Osteoblast (primary cell): Measurements from ENCODE around the gene ASB4. TPM values are rescaled to one million over a fixed set of nuclear protein-coding genes. Genes with fewer than 3 reads are reported as not detected.
"Not testable (repeated sequence)": the region's sequence is repeated elsewhere in the genome, so short reads cannot be mapped to it uniquely, and the experiment has no call there.

Source experiments
- DNase-seq: peaks from one replicate; pipeline ENCODE4 v3.0.0; 2011; ENCODE audit warnings: low spot score, mixed read lengths; ENCODE audit not compliant: insufficient read length; ENCODE audit errors: missing footprints
- H2AFZ ChIP-seq: 2 replicates; pipeline ENCODE4 v1.6.0; 2011; ENCODE audit warnings: mild to moderate bottlenecking, low read length
- H3K27ac ChIP-seq: 2 replicates; pipeline ENCODE4 v1.5.1; 2011; ENCODE audit warnings: mild to moderate bottlenecking, low read depth, low read length, moderate library complexity
- H3K27me3 ChIP-seq: 2 replicates; pipeline ENCODE4 v1.6.0; 2012; ENCODE audit warnings: mild to moderate bottlenecking, control low read depth, inconsistent platforms, low read length, moderate library complexity; ENCODE audit not compliant: insufficient read depth
- H3K36me3 ChIP-seq: 2 replicates; pipeline ENCODE4 v1.5.1; 2011; ENCODE audit warnings: mild to moderate bottlenecking, low read length, control low read depth, moderate library complexity; ENCODE audit not compliant: insufficient read depth
- H3K4me1 ChIP-seq: 2 replicates; pipeline ENCODE4 v1.5.1; 2011; ENCODE audit warnings: mild to moderate bottlenecking, low read length, control low read depth, moderate library complexity; ENCODE audit not compliant: insufficient read depth
- H3K4me2 ChIP-seq: 2 replicates; pipeline ENCODE4 v1.6.0; 2011; ENCODE audit warnings: mild to moderate bottlenecking, low read length; ENCODE audit not compliant: insufficient read depth
- H3K4me3 ChIP-seq: fragments of 200-600 bp; sonication (generic); 3 replicates; pipeline ENCODE4 v1.5.1; 2012; ENCODE audit warnings: mild to moderate bottlenecking, low read length, inconsistent platforms; ENCODE audit not compliant: insufficient read depth
- H3K79me2 ChIP-seq: 2 replicates; pipeline ENCODE4 v1.6.0; 2012; ENCODE audit warnings: mild to moderate bottlenecking, low read length, control low read depth, inconsistent platforms; ENCODE audit not compliant: insufficient read depth
- H3K9me3 ChIP-seq: 2 replicates; pipeline ENCODE4 v1.5.1; 2011; ENCODE audit warnings: low read depth, low read length, control low read depth
- H4K20me1 ChIP-seq: 2 replicates; pipeline ENCODE4 v1.6.0; 2012; ENCODE audit warnings: mild to moderate bottlenecking, low read length, control low read depth; ENCODE audit not compliant: insufficient read depth
- total RNA-seq: library from RNA; depleted of rRNA; stranded (reverse); fragments of >200 nt; gene quantifications from 2 replicates; pipeline ENCODE4 v1.2.3, GENCODE V29; 2012
- TF ChIP-seq, protein P1 (sequence below): IDR thresholded peaks from 2 replicates; pipeline ENCODE4 v1.5.1; 2011; ENCODE audit warnings: mild to moderate bottlenecking, low read depth, low read length, moderate library complexity; ENCODE audit errors: extremely low read depth

Gene ASB4
- total RNA-seq, 1 donor = not detected

DNA sequence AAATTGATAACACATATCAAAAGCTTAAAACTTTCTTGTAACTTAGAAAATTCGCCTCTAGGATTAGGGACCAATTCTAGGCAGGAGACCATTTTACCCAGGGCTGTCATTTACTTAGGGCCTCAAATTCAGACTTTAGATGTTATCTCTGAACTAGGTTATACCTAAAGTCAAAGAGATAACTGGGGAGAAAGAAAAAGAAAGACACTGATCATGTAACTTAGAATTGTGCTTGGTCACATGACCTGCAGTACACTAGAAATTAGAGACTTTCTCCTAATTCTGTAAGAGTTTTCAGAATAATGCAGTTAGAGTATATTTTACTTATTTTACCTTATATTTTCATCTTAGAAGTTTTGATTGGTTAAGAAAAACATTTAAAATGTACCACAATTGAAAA, 16.7 kb downstream of the ASB4 start:
- Histone ChIP-seq H3K4me2 (no peak overlapping the region), H2AFZ (no peak overlapping the region), H3K36me3 (no peaks in the 10 kb centered on the region), H3K27ac (no peak overlapping the region), H3K4me1 (peaks cover 17% of the 10 kb centered on the region), H3K9me3 (no peaks in the 10 kb centered on the region), H3K79me2 (no peaks in the 10 kb centered on the region), H3K4me3 (no peak overlapping the region), H4K20me1 (no peaks in the 10 kb centered on the region), H3K27me3 (peaks cover 5% of the 10 kb centered on the region)
- DNase-seq = no peak
- TF ChIP-seq, protein P1, sequence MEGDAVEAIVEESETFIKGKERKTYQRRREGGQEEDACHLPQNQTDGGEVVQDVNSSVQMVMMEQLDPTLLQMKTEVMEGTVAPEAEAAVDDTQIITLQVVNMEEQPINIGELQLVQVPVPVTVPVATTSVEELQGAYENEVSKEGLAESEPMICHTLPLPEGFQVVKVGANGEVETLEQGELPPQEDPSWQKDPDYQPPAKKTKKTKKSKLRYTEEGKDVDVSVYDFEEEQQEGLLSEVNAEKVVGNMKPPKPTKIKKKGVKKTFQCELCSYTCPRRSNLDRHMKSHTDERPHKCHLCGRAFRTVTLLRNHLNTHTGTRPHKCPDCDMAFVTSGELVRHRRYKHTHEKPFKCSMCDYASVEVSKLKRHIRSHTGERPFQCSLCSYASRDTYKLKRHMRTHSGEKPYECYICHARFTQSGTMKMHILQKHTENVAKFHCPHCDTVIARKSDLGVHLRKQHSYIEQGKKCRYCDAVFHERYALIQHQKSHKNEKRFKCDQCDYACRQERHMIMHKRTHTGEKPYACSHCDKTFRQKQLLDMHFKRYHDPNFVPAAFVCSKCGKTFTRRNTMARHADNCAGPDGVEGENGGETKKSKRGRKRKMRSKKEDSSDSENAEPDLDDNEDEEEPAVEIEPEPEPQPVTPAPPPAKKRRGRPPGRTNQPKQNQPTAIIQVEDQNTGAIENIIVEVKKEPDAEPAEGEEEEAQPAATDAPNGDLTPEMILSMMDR = no peak

DNA sequence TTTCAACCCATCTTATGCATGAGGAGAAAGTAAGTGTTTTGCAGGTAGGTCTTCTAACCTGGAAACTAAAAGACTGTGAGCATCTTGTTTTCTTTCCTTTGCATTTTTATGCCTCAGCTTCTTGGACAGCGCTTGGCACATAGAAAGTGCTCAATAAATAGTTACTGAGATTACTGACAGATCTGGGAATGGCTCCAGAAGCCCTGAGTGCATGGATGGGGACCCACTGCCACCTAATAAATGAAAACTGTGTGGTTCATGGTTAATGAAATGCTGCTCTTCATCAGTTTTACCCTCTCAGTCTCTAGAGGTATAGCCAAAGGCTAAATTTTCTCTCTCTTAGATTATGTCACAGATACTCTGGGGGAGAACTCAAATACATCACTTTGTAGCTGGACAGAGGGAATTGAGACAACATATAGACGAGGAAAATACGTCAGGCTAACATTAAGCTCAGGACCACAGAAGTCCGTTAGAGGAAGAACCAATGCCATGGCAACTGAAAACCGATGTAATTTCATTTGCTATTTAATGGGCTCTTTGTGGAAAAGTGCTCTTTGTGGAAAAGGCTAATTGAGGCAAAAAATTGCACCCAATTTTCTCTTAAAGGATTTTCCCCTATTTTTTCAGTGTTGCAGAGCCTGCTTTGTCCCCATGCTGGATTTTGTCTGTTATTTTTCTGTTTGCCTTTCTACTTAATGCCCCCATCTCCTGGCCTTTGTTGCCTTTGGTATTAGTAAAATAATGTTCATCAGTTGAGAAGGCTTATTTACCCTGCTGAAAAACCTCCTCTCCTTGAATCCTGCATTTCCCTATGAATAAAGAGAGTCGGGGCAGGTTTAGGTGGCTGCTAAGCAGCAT, 17.8 kb downstream of the ASB4 start:
- Histone ChIP-seq H2AFZ (no peak overlapping the region), H3K27ac (no peak overlapping the region), H4K20me1 (no peaks in the 10 kb centered on the region), H3K9me3 (no peaks in the 10 kb centered on the region), H3K36me3 (no peaks in the 10 kb centered on the region), H3K4me1 (peaks cover 17% of the 10 kb centered on the region), H3K79me2 (no peaks in the 10 kb centered on the region), H3K4me2 (no peak overlapping the region), H3K4me3 (no peak overlapping the region), H3K27me3 (peaks cover 8% of the 10 kb centered on the region)
- TF ChIP-seq, protein P1 = no peak
- no peak for DNase-seq

DNA sequence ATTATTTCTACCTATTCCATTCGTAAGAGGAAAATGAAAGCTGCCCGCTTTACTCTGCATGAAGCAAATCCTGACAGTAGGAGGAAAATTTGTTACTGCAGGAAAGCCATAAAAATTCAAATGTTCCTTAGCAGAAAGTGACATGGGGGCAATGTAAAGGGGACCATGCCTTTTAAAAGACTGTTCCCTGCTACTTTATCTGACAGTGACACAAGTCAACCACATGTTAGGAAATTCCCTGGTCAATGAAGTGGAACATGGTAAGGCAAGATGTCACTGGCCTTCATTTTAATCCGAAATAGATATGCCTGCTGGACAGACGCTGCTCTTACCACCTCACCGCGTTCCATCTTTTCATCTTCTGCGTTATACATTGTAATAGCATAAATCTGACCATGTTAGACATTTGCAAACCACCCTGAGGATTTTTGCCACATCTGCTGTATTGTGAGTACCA, 18.4 kb downstream of the ASB4 start:
- not testable (repeated sequence) for H3K9me3 ChIP-seq, H3K4me3 ChIP-seq, H4K20me1 ChIP-seq, H2AFZ ChIP-seq, H3K27ac ChIP-seq, H3K4me2 ChIP-seq, H3K79me2 ChIP-seq, H3K36me3 ChIP-seq, DNase-seq
- Histone ChIP-seq H3K27me3 (peaks cover 10% of the 10 kb centered on the region), H3K4me1 (peaks cover 17% of the 10 kb centered on the region)

DNA sequence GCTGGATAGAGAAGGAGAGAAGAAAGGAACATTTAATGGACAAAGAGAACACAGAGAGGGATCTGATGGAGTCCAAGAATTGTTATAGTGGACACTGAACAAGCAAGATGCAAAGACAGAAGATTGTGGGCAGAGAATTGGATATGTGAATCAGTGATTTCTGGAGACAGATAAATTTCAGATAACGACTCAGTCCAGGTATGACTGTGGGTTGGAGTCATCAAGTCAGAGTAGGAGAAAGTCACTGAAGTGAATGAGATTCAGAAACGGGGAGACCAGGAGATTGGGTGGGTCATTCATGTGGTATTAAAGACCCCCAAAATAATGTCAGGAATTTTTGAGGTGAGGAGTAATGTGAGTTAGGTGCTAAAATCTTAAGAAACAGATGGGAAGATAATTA, 23.0 kb downstream of the ASB4 start:
- no peaks in the 10 kb centered on the region for H3K79me2 ChIP-seq
- TF ChIP-seq, protein P1 = no peak
- H3K4me3 ChIP-seq = no peak overlapping the region
- no peak overlapping the region for H3K27ac ChIP-seq
- H3K9me3 ChIP-seq = no peaks in the 10 kb centered on the region
- H3K4me1 ChIP-seq = no peaks in the 10 kb centered on the region
- no peak for DNase-seq
- H2AFZ ChIP-seq = no peak overlapping the region
- no peaks in the 10 kb centered on the region for H4K20me1 ChIP-seq
- no peak overlapping the region for H3K4me2 ChIP-seq
- H3K27me3 ChIP-seq = peaks cover 13% of the 10 kb centered on the region
- no peaks in the 10 kb centered on the region for H3K36me3 ChIP-seq
